ENCODE data around the gene ARHGEF3.

Gene ARHGEF3

GRCh38 chr3:56753206-56753820 is 48.4 kb downstream of the ARHGEF3 start:
- Histone ChIP-seq H3K27ac (replicated peaks) (no peak overlapping the region), H3K27me3 (ENCODE audit: insufficient read depth, poor library complexity, severe bottlenecking) (no peaks in the 10 kb centered on the region), H3K4me3 (replicated peaks; ENCODE audit: insufficient read depth, low read length) (no peak overlapping the region)
- peak; percentile 13 to 24 for DNase-seq (ENCODE audit: low read depth in 1 of 2, low spot score in 1 of 2)
- TF ChIP-seq GABPA (IDR thresholded peaks at IDR 0.05; ENCODE audit: low read depth) (no peak), CTCF (IDR thresholded peaks at IDR 0.05; ENCODE audit: insufficient read depth, low read length) (no peak), REST (IDR thresholded peaks at IDR 0.05; ENCODE audit: insufficient replicate concordance, low read depth) (no peak), SPI1 (IDR thresholded peaks at IDR 0.05; ENCODE audit: borderline replicate concordance, low read depth) (no peak), POLR2AphosphoS5 (IDR thresholded peaks at IDR 0.05; ENCODE audit: low read depth) (no peak)

GRCh38 chr3:56751056-56751707 is 50.6 kb downstream of the ARHGEF3 start:
- TF ChIP-seq REST (IDR thresholded peaks at IDR 0.05; ENCODE audit: insufficient replicate concordance, low read depth), result no peak
- TF ChIP-seq GABPA (IDR thresholded peaks at IDR 0.05; ENCODE audit: low read depth), result no peak
- TF ChIP-seq SPI1 (IDR thresholded peaks at IDR 0.05; ENCODE audit: borderline replicate concordance, low read depth), result no peak
- no peak for TF ChIP-seq CTCF (IDR thresholded peaks at IDR 0.05; ENCODE audit: insufficient read depth, low read length)
- no peaks in the 10 kb centered on the region for H3K27me3 ChIP-seq (ENCODE audit: insufficient read depth, poor library complexity, severe bottlenecking)

GRCh38 chr3:56748663-56749231 is 53.0 kb downstream of the ARHGEF3 start:
- no peak overlapping the region for H3K27ac ChIP-seq (replicated peaks)

More at GRCh38 chr3:56751056-56751707, 50.6 kb downstream of the ARHGEF3 start:
- Histone ChIP-seq H3K27ac (replicated peaks) (no peak overlapping the region), H3K4me3 (replicated peaks; ENCODE audit: insufficient read depth, low read length) (no peak overlapping the region)
- DNase-seq (ENCODE audit: low read depth in 1 of 2, low spot score in 1 of 2), result no peak

More at GRCh38 chr3:56748663-56749231, 53.0 kb downstream of the ARHGEF3 start:
- Histone ChIP-seq H3K4me3 (replicated peaks; ENCODE audit: insufficient read depth, low read length) (no peak overlapping the region), H3K27me3 (ENCODE audit: insufficient read depth, poor library complexity, severe bottlenecking) (no peaks in the 10 kb centered on the region)
- DNase-seq (ENCODE audit: low read depth in 1 of 2, low spot score in 1 of 2), result no peak
- no peak for TF ChIP-seq GABPA (IDR thresholded peaks at IDR 0.05; ENCODE audit: low read depth)
- no peak for TF ChIP-seq SPI1 (IDR thresholded peaks at IDR 0.05; ENCODE audit: borderline replicate concordance, low read depth)
- no peak for TF ChIP-seq CTCF (IDR thresholded peaks at IDR 0.05; ENCODE audit: insufficient read depth, low read length)
- no peak for TF ChIP-seq POLR2AphosphoS5 (IDR thresholded peaks at IDR 0.05; ENCODE audit: low read depth)
- no peak for TF ChIP-seq REST (IDR thresholded peaks at IDR 0.05; ENCODE audit: insufficient replicate concordance, low read depth)
